WTC11 (cell line): Measurements from ENCODE around the gene HOXB8.

Source experiments
- FOXP1 ChIP-seq: sonication (generic); formaldehyde crosslinking; IDR thresholded peaks from 2 replicates; pipeline ENCODE4 v1.8.0; 2022; ENCODE audit warnings: missing genetic modification reagents, mild to moderate bottlenecking, moderate library complexity, borderline replicate concordance
- IRF1 ChIP-seq: sonication (generic); formaldehyde crosslinking; IDR thresholded peaks from 2 replicates; pipeline ENCODE4 v1.8.0; 2023; ENCODE audit warnings: missing genetic modification reagents
- ZNF423 ChIP-seq: fragments of 250-450 bp; sonication (Bioruptor Pico); IDR thresholded peaks from 2 replicates; pipeline ENCODE4 v2.1.2; 2022; ENCODE audit warnings: mild to moderate bottlenecking, moderate library complexity
- TF ChIP-seq, protein P1 (sequence below): sonication (generic); formaldehyde crosslinking; IDR thresholded peaks from 2 replicates; pipeline ENCODE4 v1.8.0; 2022; ENCODE audit warnings: missing genetic modification reagents
- TF ChIP-seq, protein P2 (sequence below): fragments of 200-600 bp; IDR thresholded peaks from 2 replicates; pipeline ENCODE4 v1.8.0; 2022; ENCODE audit warnings: antibody characterized with exemption
- TF ChIP-seq, protein P3 (sequence below): sonication (generic); formaldehyde crosslinking; IDR thresholded peaks from 2 replicates; pipeline ENCODE4 v1.8.0; 2022; ENCODE audit warnings: mild to moderate bottlenecking, missing genetic modification reagents

- TF ChIP-seq ZNF423 (CRISPR knock-in tag) (no peak), IRF1 (no peak), FOXP1 (CRISPR knock-in tag) (no peak)
- TF ChIP-seq, protein P1, sequence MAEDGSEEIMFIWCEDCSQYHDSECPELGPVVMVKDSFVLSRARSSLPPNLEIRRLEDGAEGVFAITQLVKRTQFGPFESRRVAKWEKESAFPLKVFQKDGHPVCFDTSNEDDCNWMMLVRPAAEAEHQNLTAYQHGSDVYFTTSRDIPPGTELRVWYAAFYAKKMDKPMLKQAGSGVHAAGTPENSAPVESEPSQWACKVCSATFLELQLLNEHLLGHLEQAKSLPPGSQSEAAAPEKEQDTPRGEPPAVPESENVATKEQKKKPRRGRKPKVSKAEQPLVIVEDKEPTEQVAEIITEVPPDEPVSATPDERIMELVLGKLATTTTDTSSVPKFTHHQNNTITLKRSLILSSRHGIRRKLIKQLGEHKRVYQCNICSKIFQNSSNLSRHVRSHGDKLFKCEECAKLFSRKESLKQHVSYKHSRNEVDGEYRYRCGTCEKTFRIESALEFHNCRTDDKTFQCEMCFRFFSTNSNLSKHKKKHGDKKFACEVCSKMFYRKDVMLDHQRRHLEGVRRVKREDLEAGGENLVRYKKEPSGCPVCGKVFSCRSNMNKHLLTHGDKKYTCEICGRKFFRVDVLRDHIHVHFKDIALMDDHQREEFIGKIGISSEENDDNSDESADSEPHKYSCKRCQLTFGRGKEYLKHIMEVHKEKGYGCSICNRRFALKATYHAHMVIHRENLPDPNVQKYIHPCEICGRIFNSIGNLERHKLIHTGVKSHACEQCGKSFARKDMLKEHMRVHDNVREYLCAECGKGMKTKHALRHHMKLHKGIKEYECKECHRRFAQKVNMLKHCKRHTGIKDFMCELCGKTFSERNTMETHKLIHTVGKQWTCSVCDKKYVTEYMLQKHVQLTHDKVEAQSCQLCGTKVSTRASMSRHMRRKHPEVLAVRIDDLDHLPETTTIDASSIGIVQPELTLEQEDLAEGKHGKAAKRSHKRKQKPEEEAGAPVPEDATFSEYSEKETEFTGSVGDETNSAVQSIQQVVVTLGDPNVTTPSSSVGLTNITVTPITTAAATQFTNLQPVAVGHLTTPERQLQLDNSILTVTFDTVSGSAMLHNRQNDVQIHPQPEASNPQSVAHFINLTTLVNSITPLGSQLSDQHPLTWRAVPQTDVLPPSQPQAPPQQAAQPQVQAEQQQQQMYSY (CRISPR knock-in tag), result no peak
- TF ChIP-seq, protein P2, sequence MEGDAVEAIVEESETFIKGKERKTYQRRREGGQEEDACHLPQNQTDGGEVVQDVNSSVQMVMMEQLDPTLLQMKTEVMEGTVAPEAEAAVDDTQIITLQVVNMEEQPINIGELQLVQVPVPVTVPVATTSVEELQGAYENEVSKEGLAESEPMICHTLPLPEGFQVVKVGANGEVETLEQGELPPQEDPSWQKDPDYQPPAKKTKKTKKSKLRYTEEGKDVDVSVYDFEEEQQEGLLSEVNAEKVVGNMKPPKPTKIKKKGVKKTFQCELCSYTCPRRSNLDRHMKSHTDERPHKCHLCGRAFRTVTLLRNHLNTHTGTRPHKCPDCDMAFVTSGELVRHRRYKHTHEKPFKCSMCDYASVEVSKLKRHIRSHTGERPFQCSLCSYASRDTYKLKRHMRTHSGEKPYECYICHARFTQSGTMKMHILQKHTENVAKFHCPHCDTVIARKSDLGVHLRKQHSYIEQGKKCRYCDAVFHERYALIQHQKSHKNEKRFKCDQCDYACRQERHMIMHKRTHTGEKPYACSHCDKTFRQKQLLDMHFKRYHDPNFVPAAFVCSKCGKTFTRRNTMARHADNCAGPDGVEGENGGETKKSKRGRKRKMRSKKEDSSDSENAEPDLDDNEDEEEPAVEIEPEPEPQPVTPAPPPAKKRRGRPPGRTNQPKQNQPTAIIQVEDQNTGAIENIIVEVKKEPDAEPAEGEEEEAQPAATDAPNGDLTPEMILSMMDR, result no peak
- TF ChIP-seq, protein P3, sequence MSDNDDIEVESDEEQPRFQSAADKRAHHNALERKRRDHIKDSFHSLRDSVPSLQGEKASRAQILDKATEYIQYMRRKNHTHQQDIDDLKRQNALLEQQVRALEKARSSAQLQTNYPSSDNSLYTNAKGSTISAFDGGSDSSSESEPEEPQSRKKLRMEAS, result no peak
Observed at GRCh38 chr17:48649741-48650140, 34.6 kb upstream of the HOXB8 start.
